Upper lobe of right lung (tissue), 1 donor: ENCODE results near the gene IL15RA. TPM values are rescaled to one million over a fixed set of nuclear protein-coding genes. Genes with fewer than 3 reads are reported as not detected.
A peak's percentile ranks its signal among the peaks of the same experiment; 100 is the strongest.

Source experiments
- ATAC-seq: fragments of 200-7000 bp; cut with Tn5 transposase; one replicate; pipeline ENCODE4 v1.9.1; 2020; ENCODE audit warnings: mild to moderate bottlenecking, moderate library complexity
- DNase-seq: peaks from one replicate; pipeline ENCODE4 v3.0.0-alpha.2; 2020
- H3K27ac ChIP-seq: fragments of 200-600 bp; one replicate; pipeline ENCODE4 v1.8.0; 2022
- H3K27me3 ChIP-seq: fragments of 200-600 bp; one replicate; pipeline ENCODE4 v1.8.0; 2022; ENCODE audit warnings: mild to moderate bottlenecking
- H3K36me3 ChIP-seq: fragments of 200-600 bp; one replicate; pipeline ENCODE4 v1.8.0; 2022
- H3K4me1 ChIP-seq: fragments of 200-600 bp; one replicate; pipeline ENCODE4 v1.8.0; 2022
- H3K4me3 ChIP-seq: fragments of 200-600 bp; one replicate; pipeline ENCODE4 v1.8.0; 2022; ENCODE audit warnings: mild to moderate bottlenecking
- H3K9me3 ChIP-seq: fragments of 200-600 bp; one replicate; pipeline ENCODE4 v1.8.0; 2022
- intact Hi-C: fragments of 100-400 bp; cut with DNase I; formaldehyde crosslinking; loops from one replicate; pipeline ENCODE4 v1.11.0; 2022
- total RNA-seq: library from RNA; stranded (reverse); fragmentation: NEBNext Ultra II Directional; extraction: Animal tissue kit (Norgen Biotek cat#: 25700); gene quantifications from one replicate; pipeline ENCODE4 v1.2.1, GENCODE V29; 2021
- TF ChIP-seq, protein P1 (sequence below): fragments of 200-600 bp; IDR thresholded peaks from one replicate; pipeline ENCODE4 v1.8.0; 2022; ENCODE audit warnings: antibody characterized with exemption
- donor health status: DM: no; HTN: yes; CAD: no; lungs with severe emphysema.

IL15RA gene
- total RNA-seq, 1 donor from 2014 or later = 36.7 TPM

DNA sequence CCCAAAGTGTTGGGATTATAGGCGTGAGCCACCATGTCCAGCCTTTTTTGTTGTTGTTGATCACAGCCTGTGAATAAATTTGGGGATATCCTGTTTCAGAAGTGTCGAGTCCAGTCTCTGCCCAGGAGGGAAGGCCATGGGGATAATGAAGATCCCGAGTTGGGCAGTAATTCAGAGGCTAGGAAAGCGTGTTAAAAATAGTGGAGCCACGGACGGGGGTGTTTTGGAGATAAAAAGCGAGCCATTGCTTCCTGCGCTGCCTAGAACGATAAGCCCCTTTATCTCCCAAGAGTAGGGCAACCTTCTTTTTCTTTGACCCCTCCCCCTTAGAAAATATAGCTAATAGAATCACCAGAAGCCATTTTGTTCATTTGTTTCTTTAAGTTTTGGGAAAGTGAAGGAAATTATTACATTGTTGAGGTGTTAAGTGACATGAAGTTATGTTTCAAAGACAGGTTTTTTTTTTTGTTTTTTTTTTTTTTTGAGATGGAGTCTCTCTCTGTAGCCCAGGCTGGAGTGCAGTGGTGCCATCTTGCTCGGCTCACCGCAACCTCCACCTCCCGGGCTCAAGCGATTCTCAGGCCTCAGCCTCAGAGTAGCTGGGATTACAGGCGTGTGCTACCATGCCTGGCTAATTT, 43.3 kb downstream of the IL15RA start:
- no peak for DNase-seq
- no peaks in the 10 kb centered on the region for H3K4me1 ChIP-seq
- H3K9me3 ChIP-seq = no peaks in the 10 kb centered on the region
- no peak overlapping the region for H3K27ac ChIP-seq
- H3K36me3 ChIP-seq = peaks cover 87% of the 10 kb centered on the region
- no peaks in the 10 kb centered on the region for H3K27me3 ChIP-seq
- no peak for ATAC-seq
- no peak overlapping the region for H3K4me3 ChIP-seq
- TF ChIP-seq, protein P1, sequence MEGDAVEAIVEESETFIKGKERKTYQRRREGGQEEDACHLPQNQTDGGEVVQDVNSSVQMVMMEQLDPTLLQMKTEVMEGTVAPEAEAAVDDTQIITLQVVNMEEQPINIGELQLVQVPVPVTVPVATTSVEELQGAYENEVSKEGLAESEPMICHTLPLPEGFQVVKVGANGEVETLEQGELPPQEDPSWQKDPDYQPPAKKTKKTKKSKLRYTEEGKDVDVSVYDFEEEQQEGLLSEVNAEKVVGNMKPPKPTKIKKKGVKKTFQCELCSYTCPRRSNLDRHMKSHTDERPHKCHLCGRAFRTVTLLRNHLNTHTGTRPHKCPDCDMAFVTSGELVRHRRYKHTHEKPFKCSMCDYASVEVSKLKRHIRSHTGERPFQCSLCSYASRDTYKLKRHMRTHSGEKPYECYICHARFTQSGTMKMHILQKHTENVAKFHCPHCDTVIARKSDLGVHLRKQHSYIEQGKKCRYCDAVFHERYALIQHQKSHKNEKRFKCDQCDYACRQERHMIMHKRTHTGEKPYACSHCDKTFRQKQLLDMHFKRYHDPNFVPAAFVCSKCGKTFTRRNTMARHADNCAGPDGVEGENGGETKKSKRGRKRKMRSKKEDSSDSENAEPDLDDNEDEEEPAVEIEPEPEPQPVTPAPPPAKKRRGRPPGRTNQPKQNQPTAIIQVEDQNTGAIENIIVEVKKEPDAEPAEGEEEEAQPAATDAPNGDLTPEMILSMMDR = no peak
- intact Hi-C loops = no loop called here

DNA sequence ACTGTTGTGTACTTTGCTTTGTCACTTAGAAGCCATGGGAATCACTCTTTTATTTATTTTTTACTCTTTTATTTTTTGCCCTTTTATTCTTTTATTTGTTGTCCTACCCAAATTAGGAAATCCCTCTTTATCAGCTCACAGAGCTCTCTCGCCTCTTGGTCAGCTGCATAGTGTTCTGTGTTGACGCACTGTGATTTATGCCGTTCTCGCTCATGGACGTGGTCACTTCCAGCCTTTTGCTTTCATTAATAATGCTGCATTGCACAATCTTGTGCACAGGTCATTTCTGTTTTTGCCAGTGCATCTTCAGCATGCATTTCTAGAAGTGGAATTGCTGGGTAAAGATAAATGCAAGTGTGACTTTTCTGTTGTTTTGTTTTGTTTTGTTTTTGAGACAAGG, 45.0 kb downstream of the IL15RA start:
- DNase-seq (no peak), ATAC-seq (peak; percentile 46)
- intact Hi-C loops = no loop called here
- Histone ChIP-seq H3K27ac (no peak overlapping the region), H3K27me3 (no peaks in the 10 kb centered on the region), H3K9me3 (no peaks in the 10 kb centered on the region), H3K4me3 (no peak overlapping the region), H3K4me1 (no peaks in the 10 kb centered on the region), H3K36me3 (peaks cover 88% of the 10 kb centered on the region)
- TF ChIP-seq, protein P1 = no peak

DNA sequence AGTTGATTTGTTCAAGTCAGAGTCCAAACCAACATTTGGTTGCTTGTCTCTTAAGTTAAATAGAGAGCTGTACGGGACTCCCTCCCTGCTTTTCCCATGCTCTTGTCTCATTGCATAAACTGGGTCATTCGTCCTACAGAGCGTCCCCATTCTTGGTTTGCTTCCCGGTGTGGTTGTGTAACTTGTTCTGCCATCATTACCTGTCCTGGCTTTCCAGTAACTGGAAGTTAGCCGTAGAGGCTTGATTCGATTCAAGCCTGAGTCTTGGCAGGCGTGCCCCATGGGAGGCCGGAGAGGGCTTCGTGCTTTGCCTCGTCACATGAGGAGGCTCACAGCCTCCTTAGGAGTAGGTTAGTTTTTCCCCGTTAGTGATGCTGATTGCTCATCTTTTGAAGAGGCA, 47.1 kb downstream of the IL15RA start:
- no peak overlapping the region for H3K4me3 ChIP-seq
- TF ChIP-seq, protein P1 = no peak
- H3K27ac ChIP-seq = no peak overlapping the region
- no peaks in the 10 kb centered on the region for H3K4me1 ChIP-seq
- DNase-seq (no peak), ATAC-seq (no peak)
- no peaks in the 10 kb centered on the region for H3K27me3 ChIP-seq
- intact Hi-C loops = no loop called here
- peaks cover 88% of the 10 kb centered on the region for H3K36me3 ChIP-seq
- H3K9me3 ChIP-seq = no peaks in the 10 kb centered on the region

DNA sequence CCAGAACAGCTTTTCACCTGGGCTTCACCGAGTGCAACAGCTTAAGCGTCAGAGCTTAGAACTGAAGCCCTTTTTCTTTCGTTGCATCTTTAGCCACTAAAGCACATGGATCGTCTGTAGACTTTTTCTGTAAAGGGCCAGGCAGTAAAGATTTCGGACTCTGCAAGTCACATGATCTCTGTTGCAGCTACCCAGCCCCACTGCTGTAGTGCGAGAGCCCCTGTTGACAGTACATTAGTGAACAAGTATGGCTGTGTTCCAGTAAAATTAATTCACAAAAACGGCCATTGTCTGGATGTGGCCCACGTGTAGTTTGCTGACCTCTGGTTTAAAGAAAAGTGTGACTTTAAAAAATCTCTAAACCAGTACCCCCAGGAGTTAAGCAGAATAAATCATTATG, 47.9 kb downstream of the IL15RA start:
- Histone ChIP-seq H3K4me1 (no peaks in the 10 kb centered on the region), H3K36me3 (peaks cover 88% of the 10 kb centered on the region), H3K4me3 (no peak overlapping the region), H3K9me3 (no peaks in the 10 kb centered on the region), H3K27ac (no peak overlapping the region), H3K27me3 (no peaks in the 10 kb centered on the region)
- intact Hi-C loops = no loop called here
- TF ChIP-seq, protein P1 = no peak
- ATAC-seq = no peak
- no peak for DNase-seq

DNA sequence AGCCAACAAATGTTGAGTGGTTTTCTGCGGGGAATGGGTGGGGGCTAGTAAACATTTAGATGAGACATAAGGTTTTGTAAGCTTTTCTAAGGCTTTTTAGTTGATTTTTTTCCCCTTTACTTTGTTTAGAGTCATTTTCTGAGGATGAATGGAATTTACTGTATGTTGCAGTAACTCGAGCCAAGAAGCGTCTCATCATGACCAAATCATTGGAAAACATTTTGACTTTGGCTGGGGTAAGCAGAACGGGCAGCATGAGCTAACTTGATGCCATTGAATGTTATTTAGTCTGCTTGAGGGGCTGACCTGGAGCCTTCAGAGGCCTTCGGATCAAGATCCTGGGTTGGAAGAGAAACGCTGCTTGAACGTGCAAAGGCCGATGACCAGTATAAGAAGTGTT, 50.0 kb downstream of the IL15RA start:
- DNase-seq (no peak), ATAC-seq (no peak)
- Histone ChIP-seq H3K27ac (no peak overlapping the region), H3K36me3 (peaks cover 97% of the 10 kb centered on the region), H3K27me3 (no peaks in the 10 kb centered on the region), H3K4me3 (no peak overlapping the region), H3K4me1 (no peaks in the 10 kb centered on the region), H3K9me3 (no peaks in the 10 kb centered on the region)
- intact Hi-C loops = no loop called here
- TF ChIP-seq, protein P1 = no peak

DNA sequence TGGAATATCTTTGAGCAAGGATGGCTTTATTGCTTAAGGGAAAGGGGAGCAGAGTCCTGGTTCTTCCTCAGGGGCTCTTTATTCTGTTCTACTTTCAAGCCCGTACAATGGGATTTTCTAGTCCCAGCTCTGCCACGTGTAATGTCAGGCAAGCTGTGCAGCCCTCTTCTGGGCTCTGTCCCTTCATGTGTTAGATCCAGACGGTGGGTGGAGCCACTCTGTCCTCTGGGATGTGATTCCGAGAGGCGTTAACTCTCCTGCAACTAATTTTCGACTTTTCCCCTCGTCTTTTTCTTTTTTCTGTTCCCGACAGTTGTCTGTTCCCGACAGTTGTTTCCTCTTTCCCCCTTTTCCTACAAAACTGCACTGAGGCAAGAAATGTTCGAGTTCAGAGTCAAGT, 52.5 kb downstream of the IL15RA start:
- H3K9me3 ChIP-seq = no peaks in the 10 kb centered on the region
- H3K27ac ChIP-seq = no peak overlapping the region
- H3K36me3 ChIP-seq = peaks cover 100% of the 10 kb centered on the region
- ATAC-seq (no peak), DNase-seq (no peak)
- intact Hi-C loops = no loop called here
- TF ChIP-seq, protein P1 = no peak
- H3K4me3 ChIP-seq = no peak overlapping the region
- no peaks in the 10 kb centered on the region for H3K4me1 ChIP-seq
- H3K27me3 ChIP-seq = no peaks in the 10 kb centered on the region
